GM19193 (cell line): Measurements from ENCODE around the gene PHC3.

Source experiments
- POLR2A ChIP-seq: IDR thresholded peaks from 4 replicates; pipeline ENCODE4 v1.6.1; 2011; ENCODE audit not compliant: insufficient read depth, insufficient read length; ENCODE audit errors: extremely low read depth

Gene PHC3

DNA sequence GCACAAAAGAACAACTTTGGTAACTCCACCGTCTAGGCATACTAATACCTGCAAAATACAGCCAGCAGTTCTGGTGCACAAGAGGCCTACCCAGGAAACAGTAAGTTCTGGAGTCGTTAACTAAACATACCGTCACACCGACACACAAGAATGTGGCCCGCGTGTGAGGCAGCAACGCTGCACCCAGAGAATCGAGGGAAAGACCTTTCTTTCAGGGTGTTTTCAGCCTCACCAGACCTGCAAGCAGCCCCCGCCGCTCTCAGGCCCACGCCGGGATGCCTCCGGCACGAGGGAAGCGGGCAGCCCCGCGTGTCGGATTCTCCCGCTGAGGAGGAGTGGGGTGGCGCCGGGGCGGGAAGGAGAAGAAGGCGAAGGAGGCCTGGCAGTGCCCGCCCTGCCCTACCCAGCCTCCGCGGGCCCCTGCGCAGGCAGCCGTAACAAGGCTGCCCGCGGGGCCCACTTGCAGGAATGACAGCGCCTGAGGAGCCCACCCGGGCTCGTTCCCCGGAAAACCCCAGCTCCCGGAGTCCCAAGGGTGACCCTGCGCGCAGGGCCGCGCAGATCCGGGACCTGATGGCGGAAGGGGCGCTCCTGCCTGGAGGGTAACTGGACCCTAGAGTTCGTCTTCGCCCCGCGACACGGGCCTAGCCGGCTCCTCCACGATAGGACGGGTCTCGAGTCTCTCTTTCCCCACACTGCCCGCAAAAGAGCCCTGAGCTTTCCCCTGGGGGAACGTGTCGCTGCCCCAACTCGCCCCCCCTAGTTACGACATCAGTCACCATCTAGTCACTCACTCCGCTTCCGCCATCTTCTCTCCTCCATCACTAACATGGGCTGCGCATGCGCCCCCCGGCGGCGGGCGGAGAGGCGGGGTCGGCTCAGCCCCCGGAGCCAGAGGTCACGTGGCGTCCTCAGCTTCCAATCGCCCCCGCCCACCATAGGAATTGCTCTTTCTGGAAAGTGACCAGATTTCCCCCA lies at the start of gene PHC3:
Gene PHC3 (minus strand): TSS at position 826 of the 978 bp plus-strand sequence. CDS start 18 bp downstream, at position 808.
- TF ChIP-seq POLR2A: peak; percentile 85

- no peak for TF ChIP-seq POLR2A
Observed at GRCh38 chr3:170228093-170228766, 46.7 kb upstream of the PHC3 start.

DNA sequence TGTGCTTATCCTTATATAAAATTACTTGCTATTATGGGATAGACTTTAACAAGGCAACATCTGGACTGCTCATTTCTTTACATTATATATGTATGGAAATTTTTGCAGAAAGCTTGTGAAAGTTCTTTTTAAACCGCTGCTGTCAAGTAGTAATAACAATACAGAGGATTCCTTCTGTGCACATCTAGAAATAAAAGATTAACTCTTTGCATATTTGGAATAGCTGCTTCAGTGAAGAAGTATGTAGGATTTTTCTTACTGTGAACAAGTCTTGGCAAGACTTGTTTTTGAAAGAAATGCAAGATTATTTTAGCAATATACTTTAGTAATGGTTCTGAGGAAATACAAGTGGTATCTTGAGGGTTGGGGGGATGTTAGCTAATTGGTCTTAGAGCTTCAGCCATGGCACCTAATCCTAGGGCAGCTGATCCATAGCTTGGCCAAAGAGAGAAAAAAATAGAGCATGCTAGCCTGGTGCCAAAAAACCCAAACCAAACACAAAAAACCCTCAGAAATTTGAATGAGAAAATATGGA lies 45.0 kb upstream of the PHC3 start:
- no peak for TF ChIP-seq POLR2A

DNA sequence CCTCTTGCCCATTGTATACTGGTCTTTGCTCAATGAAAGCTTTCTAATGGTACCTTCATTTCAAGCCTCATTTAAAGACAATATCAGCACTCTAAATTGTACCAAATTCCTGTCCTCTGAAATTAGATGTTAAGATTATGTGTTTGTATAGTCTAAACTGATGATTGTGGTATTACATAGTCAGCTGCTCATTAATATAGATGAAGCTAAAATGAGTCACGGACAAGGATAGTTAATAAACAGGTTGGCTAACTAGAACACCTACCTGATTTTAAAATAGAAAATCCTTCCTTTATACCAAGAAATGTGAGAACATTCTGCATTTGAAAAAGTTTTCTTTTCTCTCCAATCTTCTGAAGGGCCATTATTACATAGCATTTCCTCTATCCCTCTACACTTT lies 43.6 kb upstream of the PHC3 start:
- no peak for TF ChIP-seq POLR2A

- no peak for TF ChIP-seq POLR2A
Observed at GRCh38 chr3:170222647-170223541, 41.4 kb upstream of the PHC3 start.

DNA sequence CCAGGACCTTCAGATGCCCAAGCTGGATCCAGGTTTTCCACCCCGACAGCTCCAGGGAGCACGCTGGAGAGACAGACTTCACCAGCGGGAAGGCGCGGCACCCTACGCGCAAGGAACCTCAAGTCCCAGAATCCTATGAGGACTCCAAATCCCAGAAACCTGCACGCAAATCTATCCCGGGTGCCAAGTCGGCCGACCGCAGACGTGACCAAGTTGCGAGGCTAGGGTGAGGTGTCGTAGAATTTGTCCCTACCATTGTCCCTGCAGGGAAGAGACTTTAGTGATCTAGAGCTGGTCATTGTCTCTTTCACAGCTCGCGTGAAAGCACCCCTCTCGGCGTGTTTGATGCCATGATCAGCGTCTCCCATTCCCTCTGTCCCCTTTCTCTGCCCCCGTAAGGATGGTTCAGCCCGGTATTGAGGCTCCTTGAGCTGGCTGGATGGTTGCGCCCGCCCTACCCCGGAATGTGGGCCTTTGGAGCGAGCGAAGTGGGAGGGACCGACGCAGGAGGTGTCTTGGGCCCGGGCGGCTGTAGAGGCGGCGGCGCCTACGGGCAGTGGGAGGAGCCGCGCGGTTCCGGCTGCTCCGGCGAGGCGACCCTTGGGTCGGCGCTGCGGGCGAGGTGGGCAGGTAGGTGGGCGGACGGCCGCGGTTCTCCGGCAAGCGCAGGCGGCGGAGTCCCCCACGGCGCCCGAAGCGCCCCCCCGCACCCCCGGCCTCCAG lies 40.6 kb upstream of the PHC3 start, which contains the start of gene PRKCI:
Gene PRKCI (plus strand): TSS at position 501 of the 723 bp plus-strand sequence. CDS start 246 bp downstream, outside the sequence.
- peak; percentile 56 for TF ChIP-seq POLR2A

GRCh38 chr3:170220871-170221270 lies 39.3 kb upstream of the PHC3 start:
- no peak for TF ChIP-seq POLR2A

DNA sequence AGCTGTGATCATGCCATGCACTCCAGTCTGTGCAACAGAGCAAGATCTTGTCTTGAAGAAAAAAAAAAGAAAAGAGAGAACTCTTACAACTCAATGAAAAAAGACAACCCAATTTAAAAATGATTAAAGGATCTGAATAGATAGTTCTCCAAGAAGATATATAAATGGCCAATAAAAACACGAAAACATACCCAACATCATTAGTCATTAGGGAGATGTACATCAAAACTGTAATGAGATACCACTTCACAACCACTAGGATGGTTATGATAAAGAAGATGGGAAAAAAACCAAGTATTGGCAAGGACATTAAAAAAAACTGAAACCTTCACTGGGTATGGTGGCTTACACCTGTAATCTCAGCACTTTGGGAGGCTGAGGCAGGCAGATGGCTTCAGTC lies 38.3 kb upstream of the PHC3 start:
- TF ChIP-seq POLR2A: no peak

DNA sequence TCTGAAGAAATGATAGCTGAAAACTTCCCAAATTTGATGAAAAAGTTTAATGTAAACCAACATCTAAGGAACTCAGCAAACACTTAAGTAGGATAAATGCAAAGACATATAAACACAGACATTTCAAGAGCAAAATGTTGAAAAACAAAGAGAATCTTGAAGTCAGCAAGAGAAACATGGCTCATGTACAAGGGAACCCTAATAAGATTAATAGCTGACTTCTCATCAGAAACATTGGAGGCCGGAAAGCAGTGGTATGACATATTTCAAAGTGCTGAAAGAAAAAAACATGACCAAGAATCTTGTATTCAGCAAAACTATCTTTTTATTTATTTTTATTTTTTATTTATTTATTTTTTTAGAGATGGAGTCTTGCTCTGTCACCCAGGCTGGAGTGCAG lies 30.1 kb upstream of the PHC3 start:
- no peak for TF ChIP-seq POLR2A

- no peak for TF ChIP-seq POLR2A
Observed at GRCh38 chr3:170207717-170208116, 26.2 kb upstream of the PHC3 start.

- no peak for TF ChIP-seq POLR2A
Observed at GRCh38 chr3:170205302-170205701, 23.8 kb upstream of the PHC3 start.

- TF ChIP-seq POLR2A: no peak
Observed at GRCh38 chr3:170204509-170204908, 23.0 kb upstream of the PHC3 start.

GRCh38 chr3:170204023-170204472 lies 22.5 kb upstream of the PHC3 start:
- no peak for TF ChIP-seq POLR2A

- TF ChIP-seq POLR2A: no peak
Observed at GRCh38 chr3:170203457-170203856, 21.9 kb upstream of the PHC3 start.
